Trophoblast cell (in vitro differentiated cells and primary cell): ENCODE results near the gene DLG1.

Source experiments
- DNase-seq, 2 donors: peaks; one replicate each; pipeline ENCODE4 v3.0.0-alpha.2; 2016
- H2AFZ ChIP-seq: 2 replicates; pipeline ENCODE4 v1.6.1; 2013; ENCODE audit warnings: low read length, moderate library complexity, mild to moderate bottlenecking; ENCODE audit not compliant: insufficient read depth, poor library complexity
- H2AK5ac ChIP-seq: 2 replicates; pipeline ENCODE4 v1.6.1; 2013; ENCODE audit warnings: mild to moderate bottlenecking, low read length
- H2BK120ac ChIP-seq: 2 replicates; pipeline ENCODE4 v1.6.1; 2013; ENCODE audit warnings: low read length, mild to moderate bottlenecking, moderate library complexity; ENCODE audit not compliant: insufficient read depth, poor library complexity
- H2BK12ac ChIP-seq: 2 replicates; pipeline ENCODE4 v1.6.1; 2013; ENCODE audit warnings: mild to moderate bottlenecking, low read length, moderate library complexity
- H2BK5ac ChIP-seq: 2 replicates; pipeline ENCODE4 v1.6.1; 2013; ENCODE audit warnings: low read length, low read depth, moderate library complexity, mild to moderate bottlenecking; ENCODE audit not compliant: poor library complexity
- H3K14ac ChIP-seq: 2 replicates; pipeline ENCODE4 v1.6.1; 2013; ENCODE audit warnings: mild to moderate bottlenecking, low read length
- H3K18ac ChIP-seq: 2 replicates; pipeline ENCODE4 v1.6.1; 2013; ENCODE audit warnings: mild to moderate bottlenecking, low read length
- H3K23ac ChIP-seq: 2 replicates; pipeline ENCODE4 v1.6.1; 2013; ENCODE audit warnings: low read length
- H3K27ac ChIP-seq: 2 replicates; pipeline ENCODE4 v1.5.1; 2013; ENCODE audit warnings: low read depth, mild to moderate bottlenecking, inconsistent platforms, low read length, moderate library complexity
- H3K27me3 ChIP-seq: 2 replicates; pipeline ENCODE4 v1.6.1; 2013; ENCODE audit warnings: inconsistent platforms, mild to moderate bottlenecking, low read length, moderate library complexity; ENCODE audit not compliant: insufficient read depth
- H3K36me3 ChIP-seq, 2 experiments: 1 replicate in 1 of 2; 2 replicates in 1 of 2; pipeline ENCODE4 v1.6.1; 2013; ENCODE audit warnings: low read length in 2 of 2, mild to moderate bottlenecking in 2 of 2, moderate library complexity in 1 of 2; ENCODE audit not compliant: insufficient read depth in 2 of 2, control insufficient read depth in 1 of 2
- H3K4ac ChIP-seq: 2 replicates; pipeline ENCODE4 v1.6.1; 2013; ENCODE audit warnings: low read depth, mild to moderate bottlenecking, low read length, moderate library complexity
- H3K4me1 ChIP-seq, 2 experiments: 1 replicate in 1 of 2; 2 replicates in 1 of 2; pipeline ENCODE4 v1.6.1; 2013; ENCODE audit warnings: low read length in 2 of 2, mild to moderate bottlenecking in 2 of 2, moderate library complexity in 1 of 2; ENCODE audit not compliant: insufficient read depth in 2 of 2, control insufficient read depth in 1 of 2
- H3K4me2 ChIP-seq: 2 replicates; pipeline ENCODE4 v1.6.1; 2013; ENCODE audit warnings: inconsistent platforms, mild to moderate bottlenecking, low read length, moderate library complexity
- H3K4me3 ChIP-seq: 2 replicates; pipeline ENCODE4 v1.5.1; 2013; ENCODE audit warnings: mild to moderate bottlenecking, low read depth, low read length, inconsistent platforms
- H3K79me1 ChIP-seq: one replicate; pipeline ENCODE4 v1.6.1; 2013; ENCODE audit warnings: low read length
- H3K79me2 ChIP-seq: 2 replicates; pipeline ENCODE4 v1.6.1; 2013; ENCODE audit warnings: low read length, mild to moderate bottlenecking; ENCODE audit not compliant: control insufficient read depth, insufficient read depth, poor library complexity
- H3K9ac ChIP-seq: 2 replicates; pipeline ENCODE4 v1.6.1; 2013; ENCODE audit warnings: mild to moderate bottlenecking, low read length
- H3K9me3 ChIP-seq: 2 replicates; pipeline ENCODE4 v1.6.1; 2013; ENCODE audit warnings: low read depth, mild to moderate bottlenecking, control low read depth, inconsistent platforms, low read length; ENCODE audit not compliant: insufficient read depth
- H4K12ac ChIP-seq: 2 replicates; pipeline ENCODE4 v1.6.1; 2013; ENCODE audit warnings: low read depth, mild to moderate bottlenecking, low read length, moderate library complexity
- H4K8ac ChIP-seq: 2 replicates; pipeline ENCODE4 v1.6.1; 2013; ENCODE audit warnings: low read depth, mild to moderate bottlenecking, low read length, moderate library complexity
- H4K91ac ChIP-seq: one replicate; pipeline ENCODE4 v1.6.1; 2013; ENCODE audit warnings: low read depth, mild to moderate bottlenecking, low read length, moderate library complexity
- WGBS: extraction: QIAGEN DNeasy Blood & Tissue Kit; methylation state at CpG from one replicate; pipeline ENCODE4 v1.1.7; 2013; ENCODE audit warnings: missing lambda C conversion rate; ENCODE audit not compliant: insufficient read length, insufficient coverage; ENCODE audit errors: extremely low coverage; 5-methylcytosine and 5-hydroxymethylcytosine counted together

DLG1 gene

GRCh38 chr3:197017003-197017402 is 281.4 kb downstream of the DLG1 start:
- Histone ChIP-seq H2BK5ac (no peak overlapping the region), H3K18ac (no peak overlapping the region), H3K23ac (no peak overlapping the region), H3K4me2 (no peak overlapping the region), H3K79me2 (no peaks in the 10 kb centered on the region), H3K9ac (no peak overlapping the region), H3K79me1 (no peaks in the 10 kb centered on the region), H3K4ac (no peak overlapping the region), H3K27ac (no peak overlapping the region), H4K8ac (no peak overlapping the region), H4K12ac (no peak overlapping the region), H4K91ac (no peak overlapping the region), H2AK5ac (no peak overlapping the region), H2BK120ac (no peak overlapping the region), H3K36me3 (no peaks in the 10 kb centered on the region), H3K4me1 (no peaks in the 10 kb centered on the region), H3K14ac (no peak overlapping the region), H2BK12ac (no peak overlapping the region), H3K27me3 (no peaks in the 10 kb centered on the region), H2AFZ (no peak overlapping the region), H3K9me3 (no peaks in the 10 kb centered on the region), H3K4me3 (no peak overlapping the region)
- no peak for DNase-seq
- no CpG with 5 or more reads among the region's 18 CpGs for WGBS

GRCh38 chr3:197015790-197016736 is 282.3 kb downstream of the DLG1 start:
- Histone ChIP-seq H3K36me3 (no peaks in the 10 kb centered on the region), H3K27ac (no peak overlapping the region), H3K18ac (no peak overlapping the region), H4K91ac (no peak overlapping the region), H2BK12ac (no peak overlapping the region), H3K9me3 (no peaks in the 10 kb centered on the region), H4K12ac (no peak overlapping the region), H2AK5ac (no peak overlapping the region), H3K4ac (no peak overlapping the region), H2BK120ac (no peak overlapping the region), H3K14ac (no peak overlapping the region), H3K27me3 (no peaks in the 10 kb centered on the region), H3K4me2 (no peak overlapping the region), H3K9ac (no peak overlapping the region), H3K4me1 (no peaks in the 10 kb centered on the region), H3K79me2 (no peaks in the 10 kb centered on the region), H4K8ac (no peak overlapping the region), H2AFZ (no peak overlapping the region), H3K4me3 (no peak overlapping the region), H3K79me1 (no peaks in the 10 kb centered on the region), H3K23ac (no peak overlapping the region), H2BK5ac (no peak overlapping the region)
- WGBS = no CpG with 5 or more reads among the region's 28 CpGs
- no peak for DNase-seq

GRCh38 chr3:197014942-197015575 is 283.4 kb downstream of the DLG1 start:
- Histone ChIP-seq H2BK12ac (no peak overlapping the region), H4K91ac (no peak overlapping the region), H2AFZ (no peak overlapping the region), H3K79me1 (no peaks in the 10 kb centered on the region), H4K8ac (no peak overlapping the region), H3K9ac (no peak overlapping the region), H3K79me2 (no peaks in the 10 kb centered on the region), H3K4me2 (no peak overlapping the region), H3K27ac (no peak overlapping the region), H4K12ac (no peak overlapping the region), H3K4ac (no peak overlapping the region), H2AK5ac (no peak overlapping the region), H3K27me3 (no peaks in the 10 kb centered on the region), H3K23ac (no peak overlapping the region), H3K18ac (no peak overlapping the region), H3K4me1 (no peaks in the 10 kb centered on the region), H2BK120ac (no peak overlapping the region), H3K4me3 (no peak overlapping the region), H3K9me3 (no peaks in the 10 kb centered on the region), H3K14ac (no peak overlapping the region), H2BK5ac (no peak overlapping the region), H3K36me3 (no peaks in the 10 kb centered on the region)
- no CpG with 5 or more reads among the region's 22 CpGs for WGBS
- DNase-seq = no peak

- no peak overlapping the region for H4K8ac ChIP-seq
- no peak overlapping the region for H3K23ac ChIP-seq
- no peak overlapping the region for H3K27ac ChIP-seq
- no peaks in the 10 kb centered on the region for H3K79me2 ChIP-seq
- H3K4me3 ChIP-seq = no peak overlapping the region
- no peak overlapping the region for H2AK5ac ChIP-seq
- no peaks in the 10 kb centered on the region for H3K79me1 ChIP-seq
- no peak overlapping the region for H4K12ac ChIP-seq
- no peak overlapping the region for H4K91ac ChIP-seq
- H3K4ac ChIP-seq = no peak overlapping the region
- H2BK5ac ChIP-seq = no peak overlapping the region
- no peak overlapping the region for H2BK120ac ChIP-seq
- no peaks in the 10 kb centered on the region for H3K9me3 ChIP-seq
- no peak overlapping the region for H3K4me2 ChIP-seq
- no peak overlapping the region for H3K14ac ChIP-seq
- no CpG with 5 or more reads among the region's 6 CpGs for WGBS
- no peak overlapping the region for H2BK12ac ChIP-seq
- no peak overlapping the region for H3K9ac ChIP-seq
- no peak overlapping the region for H3K18ac ChIP-seq
- DNase-seq = no peak
- H3K27me3 ChIP-seq = no peaks in the 10 kb centered on the region
- no peak overlapping the region for H2AFZ ChIP-seq
- H3K36me3 ChIP-seq = no peaks in the 10 kb centered on the region
- H3K4me1 ChIP-seq = no peaks in the 10 kb centered on the region
These were observed 284.4 kb downstream of the DLG1 start for GRCh38 chr3:197014024-197014423.
